Thoracic aorta (tissue), 2 donors: ENCODE data around the gene ADAM15. TPM values are rescaled to one million over a fixed set of nuclear protein-coding genes. Genes with fewer than 3 reads are reported as not detected.

Source experiments
- ATAC-seq: fragments of 150-250 bp; one replicate; pipeline ENCODE4 v1.8.0; 2017; ENCODE audit warnings: low read depth; ENCODE audit not compliant: insufficient number of reproducible peaks, low FRiP score
- DNase-seq: peaks from one replicate; pipeline ENCODE4 v3.0.0-alpha.2; 2020; ENCODE audit warnings: low spot score
- H3K27ac ChIP-seq, 2 donors: fragments of 200-600 bp; sonication (generic); 1 replicate in 1 of 2; 2 replicates in 1 of 2; pipeline ENCODE4 v1.5.1; 2016; ENCODE audit warnings: mild to moderate bottlenecking in 2 of 2, moderate library complexity in 2 of 2
- H3K27me3 ChIP-seq: fragments of 200-600 bp; sonication (generic); replicated peaks from 2 replicates; pipeline ENCODE4 v1.6.0; 2016; ENCODE audit warnings: mild to moderate bottlenecking; ENCODE audit not compliant: insufficient read depth
- H3K36me3 ChIP-seq: fragments of 200-600 bp; sonication (generic); one replicate; pipeline ENCODE4 v1.5.1; 2016
- H3K4me1 ChIP-seq, 2 donors: fragments of 200-600 bp; sonication (generic); 1 replicate in 1 of 2; 2 replicates in 1 of 2; pipeline versions ENCODE4 v1.5.1 to v1.6.0; 2016; ENCODE audit warnings: low read depth in 2 of 2, mild to moderate bottlenecking in 1 of 2; ENCODE audit not compliant: control insufficient read depth in 1 of 2
- H3K4me3 ChIP-seq: fragments of 200-600 bp; sonication (generic); 2 replicates; pipeline ENCODE4 v1.5.1; 2016; ENCODE audit warnings: mild to moderate bottlenecking
- H3K9me3 ChIP-seq: fragments of 200-600 bp; sonication (generic); 2 replicates; pipeline ENCODE4 v1.5.1; 2016
- CTCF ChIP-seq: fragments of 200-600 bp; sonication (generic); IDR thresholded peaks from one replicate; pipeline ENCODE4 v1.5.1; 2019; ENCODE audit warnings: antibody characterized with exemption
- total RNA-seq, 2 donors: library from RNA; depleted of rRNA; stranded (reverse); fragments of >200 nt; gene quantifications; one replicate each; pipeline versions ENCODE4 v1.1.0 to v1.2.3, GENCODE V29; 2016

ADAM15 gene
- total RNA-seq, 2 donors from 2014 or later, result 119 to 144 TPM

- no peak overlapping the region for H3K27ac ChIP-seq
- no peak for TF ChIP-seq CTCF
- no peak for ATAC-seq
These were observed 7.8 kb upstream of the ADAM15 start for GRCh38 chr1:155043301-155043702.

GRCh38 chr1:155043793-155044192 lies 7.3 kb upstream of the ADAM15 start:
- no peak for DNase-seq
- Histone ChIP-seq H3K27ac (no peak overlapping the region), H3K4me3 (no peak overlapping the region), H3K36me3 (no peaks in the 10 kb centered on the region), H3K4me1 (peaks cover 0 to 4% of the 10 kb centered on the region in 2 donors), H3K27me3 (no peaks in the 10 kb centered on the region), H3K9me3 (no peaks in the 10 kb centered on the region)
- no peak for ATAC-seq
- TF ChIP-seq CTCF, result no peak

More at GRCh38 chr1:155043301-155043702, 7.8 kb upstream of the ADAM15 start:
- Histone ChIP-seq H3K36me3 (no peaks in the 10 kb centered on the region), H3K4me3 (no peak overlapping the region), H3K9me3 (no peaks in the 10 kb centered on the region), H3K4me1 (peaks cover 0 to 4% of the 10 kb centered on the region in 2 donors), H3K27me3 (no peaks in the 10 kb centered on the region)
- DNase-seq, result no peak

- TF ChIP-seq CTCF, result no peak
- H3K27ac ChIP-seq, result peak overlapping the region in 1 of 2 donors; percentile 27
These were observed 6.8 kb upstream of the ADAM15 start for GRCh38 chr1:155044365-155044764.

GRCh38 chr1:155044812-155045657 lies 6.1 kb upstream of the ADAM15 start:
- no peaks in the 10 kb centered on the region for H3K9me3 ChIP-seq
- peak; percentile 53 for ATAC-seq
- DNase-seq, result no peak
- peak; percentile 67 for TF ChIP-seq CTCF
- H3K4me1 ChIP-seq, result peaks cover 5 to 11% of the 10 kb centered on the region in 2 donors
- H3K4me3 ChIP-seq, result no peak overlapping the region
- peak overlapping the region in 1 of 2 donors; percentile 27 for H3K27ac ChIP-seq
- no peaks in the 10 kb centered on the region for H3K36me3 ChIP-seq
- H3K27me3 ChIP-seq, result no peaks in the 10 kb centered on the region

More at GRCh38 chr1:155044365-155044764, 6.8 kb upstream of the ADAM15 start:
- H3K4me3 ChIP-seq, result no peak overlapping the region
- H3K9me3 ChIP-seq, result no peaks in the 10 kb centered on the region
- ATAC-seq (no peak), DNase-seq (no peak)
- no peaks in the 10 kb centered on the region for H3K36me3 ChIP-seq
- H3K4me1 ChIP-seq, result peaks cover 0 to 4% of the 10 kb centered on the region in 2 donors
- no peaks in the 10 kb centered on the region for H3K27me3 ChIP-seq

- TF ChIP-seq CTCF, result no peak
- Histone ChIP-seq H3K4me3 (no peak overlapping the region), H3K4me1 (peaks cover 9 to 31% of the 10 kb centered on the region in 2 donors), H3K36me3 (no peaks in the 10 kb centered on the region), H3K27ac (no peak overlapping the region), H3K27me3 (no peaks in the 10 kb centered on the region), H3K9me3 (no peaks in the 10 kb centered on the region)
- DNase-seq, result no peak
- no peak for ATAC-seq
These were observed 2.4 kb upstream of the ADAM15 start for GRCh38 chr1:155048449-155049334.
